Fibroblast of the aortic adventitia (primary cell): Measurements from ENCODE around the gene TSHR. TPM values are rescaled to one million over a fixed set of nuclear protein-coding genes. Genes with fewer than 3 reads are reported as not detected.

Experiments used
- DNase-seq: peaks from one replicate; pipeline ENCODE4 v3.0.0-alpha.2; 2010; ENCODE audit warnings: low read depth
- H3K4me3 ChIP-seq: 2 replicates; pipeline ENCODE4 v1.5.1; 2011; ENCODE audit warnings: low read depth, mild to moderate bottlenecking, control low read depth, low read length, moderate library complexity
- CTCF ChIP-seq: IDR thresholded peaks from 2 replicates; pipeline ENCODE4 v1.5.1; 2011; ENCODE audit warnings: mild to moderate bottlenecking, low read length, control low read depth, inconsistent platforms; ENCODE audit not compliant: insufficient read depth
- total RNA-seq: library from RNA; depleted of rRNA; stranded (reverse); fragments of >200 nt; gene quantifications from 2 replicates; pipeline ENCODE4 v1.2.3, GENCODE V29; 2012; ENCODE audit warnings: low replicate concordance

TSHR gene
- total RNA-seq, 1 donor, result not detected

GRCh38 chr14:81087230-81087629, 131.8 kb downstream of the TSHR start:
- no peak overlapping the region for H3K4me3 ChIP-seq
- no peak for TF ChIP-seq CTCF
- no peak for DNase-seq

GRCh38 chr14:81091139-81091538, 135.7 kb downstream of the TSHR start:
- TF ChIP-seq CTCF, result no peak
- DNase-seq, result no peak
- no peak overlapping the region for H3K4me3 ChIP-seq

GRCh38 chr14:81091660-81092059, 136.2 kb downstream of the TSHR start:
- H3K4me3 ChIP-seq, result no peak overlapping the region
- DNase-seq, result no peak
- no peak for TF ChIP-seq CTCF

- H3K4me3 ChIP-seq, result no peak overlapping the region
- no peak for TF ChIP-seq CTCF
- DNase-seq, result no peak
Observed at GRCh38 chr14:81093651-81094050, 138.2 kb downstream of the TSHR start.

GRCh38 chr14:81095539-81095938, 140.1 kb downstream of the TSHR start:
- no peak for TF ChIP-seq CTCF
- H3K4me3 ChIP-seq, result no peak overlapping the region
- no peak for DNase-seq

- DNase-seq, result no peak
- no peak overlapping the region for H3K4me3 ChIP-seq
- no peak for TF ChIP-seq CTCF
Observed at GRCh38 chr14:81096656-81097055, 141.2 kb downstream of the TSHR start.

GRCh38 chr14:81102217-81102616, 146.8 kb downstream of the TSHR start:
- no peak overlapping the region for H3K4me3 ChIP-seq
- no peak for DNase-seq
- TF ChIP-seq CTCF, result no peak
